GM12878 (cell line): ENCODE measurements around the gene PADI4.

ENCODE experiments used
- CREM ChIP-seq: IDR thresholded peaks from 2 replicates; pipeline ENCODE4 v1.6.1; 2014; ENCODE audit warnings: antibody characterized with exemption, low read depth
- TF ChIP-seq, protein P1 (sequence below), 3 experiments: IDR thresholded peaks in 2 of 3; conservative IDR thresholded peaks in 1 of 3; 2 replicates each; pipeline ENCODE4 v1.5.1; 2011; ENCODE audit warnings: low read depth in 3 of 3, low read length in 3 of 3, mild to moderate bottlenecking in 3 of 3, control low read depth in 2 of 3, moderate library complexity in 2 of 3, inconsistent platforms in 1 of 3, mixed read lengths in 1 of 3; ENCODE audit not compliant: control insufficient read depth in 2 of 3, insufficient read depth in 1 of 3; ENCODE audit errors: extremely low read depth in 1 of 3

DNA sequence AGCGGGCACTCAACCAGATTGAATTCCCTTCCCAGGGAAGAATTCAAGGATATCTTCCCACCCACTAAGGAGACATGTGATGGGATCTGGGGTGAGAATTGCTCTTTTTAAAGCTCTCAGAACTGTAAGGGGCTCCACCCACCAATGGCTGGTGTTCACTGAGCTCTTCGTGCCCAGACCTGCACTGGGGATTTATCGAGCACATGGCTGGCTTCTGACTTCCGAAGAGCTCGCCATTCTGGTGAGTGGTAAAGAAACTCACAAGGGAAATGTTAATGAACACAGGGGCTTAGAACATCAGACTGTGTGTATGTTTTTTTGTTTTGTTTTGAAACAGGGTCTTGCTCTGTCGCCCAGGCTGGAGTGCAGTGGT, 49.3 kb upstream of the PADI4 start:
- TF ChIP-seq CREM = no peak
- TF ChIP-seq, protein P1, sequence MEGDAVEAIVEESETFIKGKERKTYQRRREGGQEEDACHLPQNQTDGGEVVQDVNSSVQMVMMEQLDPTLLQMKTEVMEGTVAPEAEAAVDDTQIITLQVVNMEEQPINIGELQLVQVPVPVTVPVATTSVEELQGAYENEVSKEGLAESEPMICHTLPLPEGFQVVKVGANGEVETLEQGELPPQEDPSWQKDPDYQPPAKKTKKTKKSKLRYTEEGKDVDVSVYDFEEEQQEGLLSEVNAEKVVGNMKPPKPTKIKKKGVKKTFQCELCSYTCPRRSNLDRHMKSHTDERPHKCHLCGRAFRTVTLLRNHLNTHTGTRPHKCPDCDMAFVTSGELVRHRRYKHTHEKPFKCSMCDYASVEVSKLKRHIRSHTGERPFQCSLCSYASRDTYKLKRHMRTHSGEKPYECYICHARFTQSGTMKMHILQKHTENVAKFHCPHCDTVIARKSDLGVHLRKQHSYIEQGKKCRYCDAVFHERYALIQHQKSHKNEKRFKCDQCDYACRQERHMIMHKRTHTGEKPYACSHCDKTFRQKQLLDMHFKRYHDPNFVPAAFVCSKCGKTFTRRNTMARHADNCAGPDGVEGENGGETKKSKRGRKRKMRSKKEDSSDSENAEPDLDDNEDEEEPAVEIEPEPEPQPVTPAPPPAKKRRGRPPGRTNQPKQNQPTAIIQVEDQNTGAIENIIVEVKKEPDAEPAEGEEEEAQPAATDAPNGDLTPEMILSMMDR (IDR thresholded peaks at IDR 0.05 in 2 of 3, conservative IDR thresholded peaks at IDR 0.05 in 1 of 3; ENCODE audit: control insufficient read depth in 2 of 3, extremely low read depth in 1 of 3, insufficient read depth in 1 of 3, low read depth in 3 of 3, low read length in 3 of 3) = no peak
